GM21367 (cell line): Measurements from ENCODE around the gene ZSWIM5.
"Not testable (repeated sequence)": the region's sequence is repeated elsewhere in the genome, so short reads cannot be mapped to it uniquely, and the experiment has no call there.

Experiments
- ATAC-seq: cut with Tn5 transposase; IDR thresholded peaks from one replicate; pipeline ENCODE4 v1.9.1; 2021; ENCODE audit not compliant: unreplicated experiment

The ZSWIM5 gene

DNA sequence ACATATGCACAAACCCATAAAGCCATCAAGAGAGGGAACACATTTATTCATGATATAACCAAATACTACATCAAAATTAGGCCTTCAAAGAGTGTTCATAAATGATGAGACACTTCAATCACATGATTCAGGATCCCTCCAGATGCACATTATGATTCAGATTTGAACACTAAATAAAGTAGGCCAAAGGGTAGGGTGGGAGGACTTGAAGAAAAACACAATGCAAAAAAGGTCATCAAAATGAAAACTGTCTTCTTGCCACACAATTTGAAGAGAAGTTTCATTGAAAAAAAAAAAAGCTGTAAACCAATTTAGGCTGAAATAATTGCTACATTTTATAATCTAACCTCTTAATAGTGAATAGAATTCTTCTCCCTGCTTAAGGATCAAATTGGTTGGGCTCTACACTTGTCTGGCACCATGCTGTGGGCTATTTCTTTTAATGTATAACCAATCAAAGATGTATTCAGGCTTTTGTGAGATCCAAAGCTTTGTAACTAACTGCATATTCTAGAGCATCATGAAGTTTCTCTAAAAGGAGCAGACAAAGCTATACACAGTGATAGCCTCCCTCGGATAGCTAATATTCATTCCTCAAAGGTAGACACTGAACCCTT is 58.1 kb downstream of the ZSWIM5 start:
- no peak for ATAC-seq

DNA sequence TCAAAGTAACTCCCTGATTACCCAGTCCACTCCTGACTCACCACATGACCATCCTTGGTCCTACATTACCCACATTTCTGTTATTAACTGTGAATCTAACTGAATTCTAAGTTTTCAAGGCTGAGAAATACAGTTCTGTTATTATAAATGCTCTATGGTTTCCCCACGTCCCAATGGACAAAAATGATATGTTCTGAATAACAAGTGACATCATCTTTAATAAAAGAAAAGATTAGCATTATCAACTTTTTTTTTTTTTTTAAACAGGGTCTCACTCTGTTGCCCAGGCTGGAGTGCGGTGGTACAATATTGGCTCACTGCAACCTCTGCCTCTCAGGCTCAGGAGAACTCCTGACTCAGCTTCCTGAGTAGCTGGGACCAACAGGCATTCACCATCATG is 59.6 kb downstream of the ZSWIM5 start:
- ATAC-seq = no peak

DNA sequence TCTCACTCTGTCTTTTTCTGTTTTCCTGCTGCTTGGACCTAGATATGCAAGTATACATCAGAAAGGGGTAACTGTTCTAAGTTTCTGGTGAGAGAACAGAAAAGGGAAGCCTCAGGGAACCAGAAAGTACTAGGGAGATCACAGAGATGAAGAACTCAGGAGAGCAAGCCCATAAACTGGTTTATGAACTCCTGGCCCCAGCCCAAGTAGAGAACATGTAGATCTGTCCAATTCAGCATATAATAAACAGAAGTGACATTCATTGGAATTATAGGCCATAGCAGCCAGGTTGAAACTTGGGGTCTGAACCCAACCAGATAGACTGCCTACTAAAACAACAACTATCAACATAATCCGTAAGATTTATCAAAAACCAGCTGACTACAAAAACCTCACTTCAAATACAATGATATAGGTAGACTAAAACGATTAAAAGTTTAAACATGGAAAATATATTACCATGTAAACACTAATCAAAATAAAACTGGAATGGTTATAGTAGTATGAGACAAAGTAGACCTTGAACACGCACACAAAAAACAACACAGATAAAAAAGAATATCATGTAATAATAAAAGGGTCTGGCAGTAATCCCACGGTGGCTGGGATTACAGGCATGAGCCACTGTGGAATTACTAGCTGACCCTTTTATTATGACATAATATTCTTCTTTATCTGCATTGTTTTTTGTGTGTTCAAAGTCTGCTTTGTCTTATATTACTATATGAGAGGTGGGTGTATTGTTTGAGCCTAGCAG is 65.0 kb downstream of the ZSWIM5 start:
- ATAC-seq = no peak

DNA sequence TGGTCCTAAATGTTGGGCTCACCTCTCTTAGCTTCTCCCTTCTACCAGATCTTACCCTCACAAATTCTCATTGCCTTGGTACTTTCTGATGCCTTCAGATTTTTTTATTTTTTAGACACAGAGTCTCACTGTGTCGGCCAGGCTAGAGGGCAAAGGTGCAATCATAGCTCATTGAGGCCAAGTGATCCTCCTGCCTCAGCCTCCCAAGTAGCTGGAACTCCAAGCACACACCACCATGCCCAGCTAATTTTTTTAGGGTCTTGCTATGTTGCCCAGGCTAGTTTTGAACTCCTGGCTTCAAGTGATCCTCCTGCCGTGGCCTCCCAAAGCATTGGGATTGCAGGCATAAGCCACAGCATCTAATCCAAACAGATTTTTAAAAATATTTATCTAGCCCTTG is 69.4 kb downstream of the ZSWIM5 start:
- ATAC-seq = no peak

DNA sequence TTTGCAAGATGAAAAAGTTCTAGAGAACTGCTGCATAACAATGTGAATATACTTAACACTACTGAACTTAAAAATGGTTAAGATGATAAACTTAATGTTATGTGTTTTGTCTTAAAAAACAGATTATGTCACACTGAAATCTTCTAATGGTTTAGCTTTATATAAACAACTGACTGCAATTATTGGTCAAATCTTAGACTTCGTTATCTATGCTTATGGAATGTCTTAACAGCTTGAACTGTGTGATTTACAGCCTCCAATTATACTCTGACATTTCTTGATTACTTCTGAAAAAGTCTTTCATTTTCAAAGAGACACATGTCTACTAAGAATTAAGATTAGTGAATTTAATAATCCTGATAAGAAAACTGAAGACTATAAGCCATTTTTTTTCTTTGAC is 71.1 kb downstream of the ZSWIM5 start:
- ATAC-seq = no peak

DNA sequence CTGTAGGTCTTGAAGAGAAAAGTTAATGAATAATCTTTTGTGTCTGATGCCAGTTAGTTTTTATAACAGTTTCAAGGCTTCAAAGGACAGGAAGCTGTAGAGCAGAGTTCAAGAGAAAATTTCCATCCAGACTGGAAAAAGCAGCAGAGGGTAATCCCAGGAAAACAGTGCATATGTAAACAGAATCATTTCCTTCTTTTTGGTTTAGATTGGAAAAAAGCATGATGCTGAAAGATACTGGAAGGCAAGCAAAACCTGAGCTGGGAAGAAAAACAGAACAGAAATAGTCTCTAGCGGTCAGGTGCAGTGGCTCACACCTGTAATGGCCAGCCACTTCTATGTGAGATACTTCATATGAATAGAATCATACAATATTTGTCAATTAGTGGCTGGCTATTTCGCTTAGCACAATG is 71.9 kb downstream of the ZSWIM5 start:
- ATAC-seq = no peak

DNA sequence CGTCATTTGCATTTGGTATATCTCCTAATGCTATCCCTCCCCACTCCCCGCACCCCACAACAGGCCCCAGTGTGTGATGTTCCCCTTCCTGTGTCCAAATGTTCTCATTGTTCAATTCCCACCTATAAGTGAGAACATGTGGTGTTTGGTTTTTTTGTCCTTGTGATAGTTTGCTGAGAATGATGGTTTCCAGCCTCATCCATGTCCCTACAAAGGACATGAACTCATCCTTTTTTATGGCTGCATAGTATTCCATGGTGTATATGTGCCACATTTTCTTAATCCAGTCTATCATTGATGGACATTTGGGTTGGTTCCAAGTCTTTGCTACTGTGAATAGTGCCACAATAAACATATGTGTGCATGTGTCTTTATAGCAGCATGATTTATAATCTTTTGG is 73.7 kb downstream of the ZSWIM5 start:
- not testable (repeated sequence) for ATAC-seq

DNA sequence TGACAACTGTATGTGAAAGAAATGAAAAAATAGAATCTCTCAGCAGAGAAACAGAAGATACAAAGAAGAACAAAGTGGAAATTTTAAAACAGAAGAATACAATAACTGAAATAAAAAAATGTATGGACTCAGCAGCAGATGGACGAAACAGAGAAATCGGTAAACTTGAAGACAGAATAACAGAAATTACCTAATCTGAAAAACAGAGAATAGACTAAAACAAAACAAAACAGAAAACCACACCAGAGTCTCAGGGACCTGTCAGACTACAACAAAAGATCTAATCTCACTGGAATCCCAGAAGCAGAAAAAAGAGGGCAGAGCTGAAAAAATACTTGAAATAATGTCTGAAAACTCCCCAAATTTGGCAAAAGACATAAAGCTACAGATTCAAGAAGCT is 83.0 kb downstream of the ZSWIM5 start:
- no peak for ATAC-seq

DNA sequence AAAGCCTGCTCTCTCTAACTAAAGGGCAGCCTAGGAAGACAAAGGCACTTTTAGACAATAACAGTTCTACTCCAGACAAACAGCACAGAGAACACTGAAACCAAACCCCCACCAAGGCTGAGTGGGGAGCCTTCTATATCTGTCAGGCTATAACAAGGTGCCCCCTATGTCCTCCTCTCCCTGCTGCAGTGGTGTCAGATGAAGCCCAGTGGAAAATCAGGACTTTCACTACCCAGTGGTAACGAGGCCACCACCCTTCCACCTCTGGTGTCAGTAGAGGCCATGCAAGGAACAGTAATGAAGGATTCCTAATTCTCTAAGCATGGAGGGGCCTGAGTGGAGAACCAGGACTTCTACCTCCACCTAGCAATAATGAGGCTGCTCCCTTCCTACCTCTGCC is 83.7 kb downstream of the ZSWIM5 start:
- ATAC-seq = no peak

DNA sequence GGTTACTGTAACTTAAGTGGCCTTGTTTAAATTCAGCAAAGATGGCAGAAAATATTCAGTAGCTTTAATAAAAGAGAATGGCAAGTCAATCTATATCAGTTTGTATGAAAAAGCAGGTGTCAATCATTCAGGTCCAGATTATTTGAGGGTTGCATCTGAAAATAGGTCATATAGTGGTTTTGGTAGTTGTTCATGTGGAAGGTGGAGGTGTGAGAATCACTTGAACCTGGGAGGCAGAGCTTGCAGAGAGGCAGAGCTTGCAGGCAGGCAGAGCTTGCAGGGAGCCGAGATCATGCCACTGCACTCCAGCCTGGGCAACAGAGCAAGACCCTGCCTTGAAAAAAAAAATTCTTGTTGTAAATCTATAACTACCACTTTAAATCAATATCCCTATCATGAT is 88.6 kb downstream of the ZSWIM5 start:
- ATAC-seq = no peak

DNA sequence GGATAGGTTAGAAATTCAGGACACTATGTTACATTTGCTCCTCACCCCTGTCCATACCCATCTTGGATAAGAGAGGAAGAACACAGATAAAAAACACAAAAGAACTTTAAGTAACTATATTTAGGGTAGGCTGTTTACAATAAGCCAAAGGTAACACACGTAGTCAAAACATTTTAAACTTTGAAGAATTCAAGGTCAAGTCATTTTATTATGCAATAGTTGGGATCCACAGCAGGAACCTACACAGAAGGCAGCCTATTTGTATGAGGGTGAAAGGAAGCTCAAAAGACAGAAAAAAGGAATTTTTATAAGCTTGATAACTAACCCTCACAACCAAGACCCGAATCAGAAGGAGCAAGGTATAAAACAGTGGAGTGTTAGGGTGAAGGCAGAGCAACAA is 89.6 kb downstream of the ZSWIM5 start:
- no peak for ATAC-seq

DNA sequence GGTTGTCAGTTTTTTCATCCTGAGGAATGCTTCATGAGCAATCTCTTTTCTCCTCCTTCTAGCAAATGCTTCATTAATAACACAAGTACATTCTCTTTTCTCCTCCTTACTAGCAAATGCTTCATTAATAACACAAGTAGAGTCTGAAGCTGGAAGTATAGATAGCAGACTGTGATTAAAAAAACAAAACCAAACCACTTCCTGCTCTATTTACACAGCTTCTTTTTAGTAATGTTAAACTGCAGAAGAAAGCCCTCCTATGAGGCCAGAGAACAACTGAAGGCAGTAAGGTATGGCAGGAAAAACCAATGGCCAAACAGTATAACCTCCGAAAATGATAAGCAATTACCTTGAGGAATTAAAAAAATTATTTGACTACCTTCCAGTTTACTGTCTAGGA is 90.1 kb downstream of the ZSWIM5 start:
- no peak for ATAC-seq

DNA sequence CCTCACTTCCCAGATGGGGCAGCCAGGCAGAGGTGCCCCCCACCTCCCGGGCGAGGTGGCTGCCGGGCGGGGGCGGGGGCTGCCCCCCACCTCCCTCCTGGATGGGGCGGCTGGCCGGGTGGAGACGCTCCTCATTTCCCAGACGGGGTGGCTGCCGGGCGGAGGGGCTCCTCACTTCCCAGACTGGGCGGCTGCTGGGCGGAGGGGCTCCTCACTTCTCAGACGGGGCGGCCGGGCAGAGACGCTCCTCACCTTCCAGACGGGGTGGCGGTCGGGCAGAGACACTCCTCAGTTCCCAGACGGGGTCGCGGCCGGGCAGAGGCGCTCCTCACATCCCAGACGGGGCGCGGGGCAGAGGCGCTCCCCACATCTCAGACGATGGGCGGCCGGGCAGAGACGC is 91.2 kb downstream of the ZSWIM5 start:
- ATAC-seq = not testable (repeated sequence)

DNA sequence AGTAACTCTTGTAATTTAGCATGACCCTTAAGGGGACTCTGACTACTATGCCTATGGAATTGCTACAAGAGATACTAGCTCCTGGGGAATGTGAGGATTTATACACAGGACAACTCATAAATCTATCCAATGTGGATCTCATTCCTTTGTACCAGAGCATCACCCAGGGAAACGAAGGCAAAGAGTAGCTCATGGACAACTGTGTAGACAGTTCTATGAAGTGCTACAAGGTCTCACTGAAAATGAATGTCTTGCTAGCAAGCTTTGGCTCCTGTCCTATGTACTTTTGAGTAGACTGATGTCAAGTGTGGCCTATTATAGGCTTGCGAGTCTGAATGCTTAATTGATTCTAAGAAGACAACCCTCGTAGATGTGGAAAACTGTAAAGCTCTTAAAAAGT is 93.7 kb downstream of the ZSWIM5 start:
- ATAC-seq = no peak

DNA sequence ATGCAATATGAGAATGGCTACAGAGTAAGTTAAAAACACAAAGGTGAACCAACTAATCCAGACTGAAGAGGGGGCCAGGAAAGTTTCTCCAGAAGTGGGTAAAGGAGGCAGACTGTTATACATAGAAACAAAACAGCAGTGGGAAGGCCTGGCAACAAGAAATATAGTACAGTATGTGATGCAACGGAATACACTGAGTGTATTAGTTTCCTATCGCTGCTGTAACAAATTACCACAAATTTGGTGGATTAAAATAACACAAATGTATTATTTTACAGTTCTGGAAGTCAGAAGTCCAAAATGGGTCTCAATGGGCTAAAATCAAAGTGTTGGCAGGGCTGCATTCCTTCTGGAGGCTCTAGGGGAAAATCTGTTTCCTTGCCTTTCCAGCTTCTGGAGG is 95.2 kb downstream of the ZSWIM5 start:
- ATAC-seq = no peak

DNA sequence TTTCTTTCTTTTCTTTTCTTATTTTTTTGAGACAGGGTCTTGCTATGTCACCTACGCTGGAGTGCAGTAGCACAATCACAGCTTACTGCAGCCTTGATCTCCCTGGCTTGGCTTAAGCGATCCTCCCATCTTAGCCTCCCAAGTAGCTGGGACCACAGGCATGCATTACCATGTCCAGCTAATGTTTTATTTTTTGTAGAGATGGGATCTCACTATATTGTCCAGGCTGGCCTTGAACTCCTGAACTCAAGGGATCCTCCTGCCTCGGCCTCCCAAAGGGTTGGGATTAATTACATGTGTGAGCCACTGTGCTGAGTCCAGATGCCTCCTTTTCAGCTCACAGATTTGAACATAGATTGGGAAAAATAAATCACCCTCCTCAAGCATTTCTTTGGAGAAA is 98.6 kb downstream of the ZSWIM5 start:
- ATAC-seq = no peak

DNA sequence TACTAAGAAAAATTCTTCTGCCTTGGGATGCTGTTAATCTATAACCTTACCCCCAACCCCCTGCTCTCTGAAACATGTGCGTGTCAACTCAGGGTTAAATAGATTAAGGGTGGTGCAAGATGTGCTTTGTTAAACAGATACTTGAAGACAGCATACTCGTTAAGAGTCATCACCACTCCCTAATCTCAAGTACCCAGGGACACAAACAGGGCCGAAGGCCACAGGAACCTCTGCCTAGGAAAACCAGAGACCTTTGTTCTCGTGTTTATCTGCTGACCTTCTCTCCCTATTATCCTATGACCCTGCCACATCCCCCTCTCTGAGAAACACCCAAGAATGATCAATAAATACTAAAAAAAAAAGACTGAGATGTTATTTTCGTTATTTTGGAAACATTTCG is 99.5 kb downstream of the ZSWIM5 start:
- not testable (repeated sequence) for ATAC-seq

DNA sequence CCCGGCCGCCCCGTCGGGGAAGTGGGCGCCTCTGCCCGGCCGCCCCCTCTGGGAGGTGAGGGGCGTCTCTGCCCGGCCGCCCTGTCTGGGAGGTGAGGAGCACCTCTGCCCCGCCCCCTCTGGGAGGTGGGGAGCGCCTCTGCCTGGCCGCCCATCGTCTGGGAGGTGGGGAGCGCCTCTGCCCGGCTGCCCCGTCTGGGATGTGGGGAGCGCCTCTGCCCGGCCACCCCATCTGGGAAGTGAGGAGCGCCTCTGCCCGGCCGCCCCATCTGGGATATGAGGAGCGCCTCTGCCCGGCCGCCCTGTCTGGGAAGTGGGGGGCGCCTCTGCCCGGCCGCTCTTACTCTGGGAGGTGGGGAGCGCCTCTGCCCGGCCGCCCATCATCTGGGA is 100.3 kb downstream of the ZSWIM5 start:
- ATAC-seq = not testable (repeated sequence)

DNA sequence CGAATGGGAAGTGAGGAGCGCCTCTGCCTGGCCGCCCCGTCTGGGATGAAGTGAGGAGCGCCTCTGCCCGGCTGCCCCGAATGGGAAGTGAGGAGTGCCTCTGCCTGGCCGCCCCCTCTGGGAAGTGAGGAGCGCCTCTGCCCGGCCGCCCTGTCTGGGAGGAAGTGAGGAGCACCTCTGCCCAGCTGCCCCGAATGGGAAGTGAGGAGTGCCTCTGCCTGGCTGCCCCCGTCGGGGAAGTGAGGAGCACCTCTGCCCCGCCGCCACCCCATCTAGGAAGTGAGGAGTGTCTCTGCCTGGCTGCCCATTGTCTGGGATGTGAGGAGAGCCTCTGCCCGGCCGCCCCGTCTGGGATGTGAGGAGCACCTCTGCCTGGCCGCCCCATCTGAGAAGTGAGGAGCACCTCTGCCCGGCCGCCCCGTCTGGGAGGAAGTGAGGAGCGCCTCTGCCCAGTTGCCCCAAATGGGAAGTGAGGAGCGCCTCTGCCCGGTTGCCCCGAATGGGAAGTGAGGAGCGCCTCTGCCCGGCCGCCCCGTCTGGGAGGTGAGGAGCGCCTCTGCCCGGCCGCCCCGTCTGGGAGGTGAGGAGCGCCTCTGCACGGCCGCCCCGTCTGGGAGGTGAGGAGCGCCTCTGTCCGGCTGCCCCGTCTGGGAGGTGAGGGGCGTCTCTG is 100.8 kb downstream of the ZSWIM5 start:
- ATAC-seq = not testable (repeated sequence)

DNA sequence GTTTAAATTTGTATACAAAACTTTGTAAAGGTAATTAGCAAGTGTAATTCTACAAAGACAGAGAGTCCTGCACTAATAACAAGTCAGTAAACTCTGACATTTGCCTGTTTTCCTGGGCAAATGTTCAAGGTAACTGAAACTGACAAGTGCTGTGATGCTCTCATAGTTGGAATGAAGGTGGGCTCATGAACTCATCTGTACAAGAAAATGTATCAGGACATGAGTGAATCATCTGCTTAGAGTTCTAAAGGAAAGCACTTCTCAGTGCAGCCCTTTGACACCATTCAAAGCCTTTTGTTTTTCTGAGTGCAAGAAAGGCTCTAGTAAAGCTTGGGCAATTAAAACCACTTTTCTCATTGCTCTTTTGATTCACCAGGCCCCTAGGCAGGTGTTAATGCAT is 102.9 kb downstream of the ZSWIM5 start:
- ATAC-seq = no peak

DNA sequence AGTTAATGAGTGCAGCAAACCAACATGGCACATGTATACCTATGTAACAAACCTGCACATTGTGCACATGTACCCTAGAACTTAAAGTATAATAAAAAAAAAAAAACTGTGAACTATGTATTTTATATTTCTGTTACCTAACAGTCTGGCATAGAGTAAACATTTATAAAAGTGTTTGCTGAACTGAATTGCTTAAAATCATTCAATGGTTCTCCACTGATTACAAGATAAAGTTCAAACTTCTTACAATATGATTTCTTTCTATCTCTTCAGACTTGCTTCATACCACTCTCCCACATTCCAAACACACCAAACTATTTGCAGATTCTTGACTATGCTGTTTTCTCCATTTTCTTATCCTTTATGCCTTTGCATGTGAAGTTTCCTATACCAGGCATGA is 104.5 kb downstream of the ZSWIM5 start:
- ATAC-seq = no peak

DNA sequence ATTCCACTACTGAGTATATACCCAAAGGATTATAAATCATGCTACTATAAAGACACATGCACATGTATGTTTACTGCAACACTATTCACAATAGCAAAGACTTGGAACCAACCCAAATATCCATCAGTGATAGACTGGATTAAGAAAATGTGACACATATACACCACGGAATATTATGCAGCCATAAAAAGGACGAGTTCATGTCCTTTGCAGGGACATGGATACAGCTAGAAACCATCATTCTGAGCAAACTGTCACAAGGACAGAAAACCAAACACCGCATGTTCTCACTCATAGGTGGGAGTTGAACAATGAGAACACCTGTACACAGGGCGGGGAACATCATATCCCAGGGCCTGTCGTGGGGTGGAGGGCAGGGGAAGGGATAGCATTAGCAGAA is 104.9 kb downstream of the ZSWIM5 start:
- ATAC-seq = not testable (repeated sequence)
